ENCODE results near the gene TOP3B. TPM values are rescaled to one million over a fixed set of nuclear protein-coding genes. Genes with fewer than 3 reads are reported as not detected.

TOP3B gene
- total and polyA plus RNA-seq, 4 donors, result 6.0 to 26.9 (median 8.8) TPM

DNA sequence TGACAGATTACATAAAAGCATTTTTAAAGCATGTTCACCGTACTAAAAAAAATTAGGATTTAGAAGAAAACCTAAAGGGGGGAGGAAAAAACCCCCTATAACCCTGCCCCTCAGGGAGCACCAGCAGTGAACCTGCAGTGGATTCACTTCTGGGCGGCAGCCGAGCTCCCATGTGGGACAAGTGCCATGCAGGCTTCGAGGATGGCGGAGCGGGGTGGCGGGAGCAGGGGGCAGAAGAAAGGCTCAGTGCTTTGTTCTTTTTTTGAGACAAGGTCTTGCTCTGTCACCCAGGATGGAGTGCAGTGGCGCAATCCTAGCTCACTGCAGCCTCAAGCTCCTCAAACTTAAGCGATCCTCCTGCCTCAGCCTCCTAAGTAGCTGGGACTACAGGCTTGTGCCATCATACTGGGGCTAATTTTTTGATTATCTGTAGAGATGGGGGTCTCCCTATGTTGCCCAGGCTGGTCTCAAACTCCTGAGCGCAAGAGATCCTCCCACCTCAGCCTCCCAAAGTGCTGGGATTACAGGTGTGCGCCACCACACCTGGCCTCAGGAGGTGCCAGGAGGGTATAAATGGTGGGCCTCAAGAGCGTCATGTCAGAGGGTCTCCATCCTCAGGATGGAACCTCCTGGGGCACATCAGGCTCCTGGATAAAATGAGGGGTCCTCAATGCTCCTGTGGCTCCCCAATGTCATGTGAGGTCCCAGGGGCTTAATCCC, 64.0 kb downstream of the TOP3B start:
- H3K9me3 ChIP-seq (ENCODE audit: control insufficient read depth in 4 of 4, low read length in 3 of 4), result no peaks in the 10 kb centered on the region
- no peak overlapping the region for H3K4me3 ChIP-seq (ENCODE audit: low read depth in 1 of 3, low read length in 3 of 3)
- no peak overlapping the region for H3K27ac ChIP-seq (ENCODE audit: low read depth in 1 of 2, low read length in 2 of 2)
- DNase-seq (ENCODE audit: low spot score), result no peak
- H3K27me3 ChIP-seq (ENCODE audit: control insufficient read depth in 4 of 4, insufficient read depth in 4 of 4, low read length in 3 of 4), result no peaks in the 10 kb centered on the region
- H3K36me3 ChIP-seq (ENCODE audit: control insufficient read depth in 4 of 4, insufficient read depth in 3 of 4, low read depth in 1 of 4, low read length in 3 of 4), result peaks cover 0 to 2% (median 0%) of the 10 kb centered on the region in 4 donors
- 97% methylated on average over 12 of the region's 12 CpGs for WGBS
- TF ChIP-seq EGR1 (IDR thresholded peaks at IDR 0.05; ENCODE audit: low read depth in 2 of 2) (no peak), FOXA1 (IDR thresholded peaks at IDR 0.05) (no peak), SP1 (IDR thresholded peaks at IDR 0.05) (no peak), HNF4G (IDR thresholded peaks at IDR 0.05) (no peak), YY1 (IDR thresholded peaks at IDR 0.05) (no peak), RXRA (IDR thresholded peaks at IDR 0.05) (no peak), HNF4A (conservative IDR thresholded peaks at IDR 0.05) (no peak)
- TF ChIP-seq, protein P1, sequence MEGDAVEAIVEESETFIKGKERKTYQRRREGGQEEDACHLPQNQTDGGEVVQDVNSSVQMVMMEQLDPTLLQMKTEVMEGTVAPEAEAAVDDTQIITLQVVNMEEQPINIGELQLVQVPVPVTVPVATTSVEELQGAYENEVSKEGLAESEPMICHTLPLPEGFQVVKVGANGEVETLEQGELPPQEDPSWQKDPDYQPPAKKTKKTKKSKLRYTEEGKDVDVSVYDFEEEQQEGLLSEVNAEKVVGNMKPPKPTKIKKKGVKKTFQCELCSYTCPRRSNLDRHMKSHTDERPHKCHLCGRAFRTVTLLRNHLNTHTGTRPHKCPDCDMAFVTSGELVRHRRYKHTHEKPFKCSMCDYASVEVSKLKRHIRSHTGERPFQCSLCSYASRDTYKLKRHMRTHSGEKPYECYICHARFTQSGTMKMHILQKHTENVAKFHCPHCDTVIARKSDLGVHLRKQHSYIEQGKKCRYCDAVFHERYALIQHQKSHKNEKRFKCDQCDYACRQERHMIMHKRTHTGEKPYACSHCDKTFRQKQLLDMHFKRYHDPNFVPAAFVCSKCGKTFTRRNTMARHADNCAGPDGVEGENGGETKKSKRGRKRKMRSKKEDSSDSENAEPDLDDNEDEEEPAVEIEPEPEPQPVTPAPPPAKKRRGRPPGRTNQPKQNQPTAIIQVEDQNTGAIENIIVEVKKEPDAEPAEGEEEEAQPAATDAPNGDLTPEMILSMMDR (IDR thresholded peaks at IDR 0.05; ENCODE audit: low read depth, low read length, missing input control), result no peak
- H3K9ac ChIP-seq (ENCODE audit: low read depth in 1 of 2, low read length in 2 of 2), result no peak overlapping the region
- no peaks in the 10 kb centered on the region for H3K4me1 ChIP-seq (ENCODE audit: control insufficient read depth in 4 of 4, insufficient read depth in 4 of 4, low read length in 3 of 4)

GRCh38 chr22:21917959-21918261, 64.7 kb downstream of the TOP3B start:
- no peak overlapping the region for H3K9ac ChIP-seq (ENCODE audit: low read depth in 1 of 2, low read length in 2 of 2)
- H3K9me3 ChIP-seq (ENCODE audit: control insufficient read depth in 4 of 4, low read length in 3 of 4), result no peaks in the 10 kb centered on the region
- no peak overlapping the region for H3K27ac ChIP-seq (ENCODE audit: low read depth in 1 of 2, low read length in 2 of 2)
- TF ChIP-seq HNF4A (conservative IDR thresholded peaks at IDR 0.05) (no peak), HNF4G (IDR thresholded peaks at IDR 0.05) (no peak), JUND (IDR thresholded peaks at IDR 0.05) (no peak), NR2F2 (IDR thresholded peaks at IDR 0.05) (no peak), YY1 (IDR thresholded peaks at IDR 0.05) (no peak), SP1 (IDR thresholded peaks at IDR 0.05) (no peak), FOXA2 (IDR thresholded peaks at IDR 0.05) (no peak), RXRA (IDR thresholded peaks at IDR 0.05) (no peak), TAF1 (conservative IDR thresholded peaks at IDR 0.05) (no peak), MAX (IDR thresholded peaks at IDR 0.05) (no peak), FOXA1 (IDR thresholded peaks at IDR 0.05) (no peak), ZBTB33 (IDR thresholded peaks at IDR 0.05) (no peak), RAD21 (IDR thresholded peaks at IDR 0.05) (no peak), EGR1 (IDR thresholded peaks at IDR 0.05; ENCODE audit: low read depth in 2 of 2) (no peak)
- TF ChIP-seq, protein P2, sequence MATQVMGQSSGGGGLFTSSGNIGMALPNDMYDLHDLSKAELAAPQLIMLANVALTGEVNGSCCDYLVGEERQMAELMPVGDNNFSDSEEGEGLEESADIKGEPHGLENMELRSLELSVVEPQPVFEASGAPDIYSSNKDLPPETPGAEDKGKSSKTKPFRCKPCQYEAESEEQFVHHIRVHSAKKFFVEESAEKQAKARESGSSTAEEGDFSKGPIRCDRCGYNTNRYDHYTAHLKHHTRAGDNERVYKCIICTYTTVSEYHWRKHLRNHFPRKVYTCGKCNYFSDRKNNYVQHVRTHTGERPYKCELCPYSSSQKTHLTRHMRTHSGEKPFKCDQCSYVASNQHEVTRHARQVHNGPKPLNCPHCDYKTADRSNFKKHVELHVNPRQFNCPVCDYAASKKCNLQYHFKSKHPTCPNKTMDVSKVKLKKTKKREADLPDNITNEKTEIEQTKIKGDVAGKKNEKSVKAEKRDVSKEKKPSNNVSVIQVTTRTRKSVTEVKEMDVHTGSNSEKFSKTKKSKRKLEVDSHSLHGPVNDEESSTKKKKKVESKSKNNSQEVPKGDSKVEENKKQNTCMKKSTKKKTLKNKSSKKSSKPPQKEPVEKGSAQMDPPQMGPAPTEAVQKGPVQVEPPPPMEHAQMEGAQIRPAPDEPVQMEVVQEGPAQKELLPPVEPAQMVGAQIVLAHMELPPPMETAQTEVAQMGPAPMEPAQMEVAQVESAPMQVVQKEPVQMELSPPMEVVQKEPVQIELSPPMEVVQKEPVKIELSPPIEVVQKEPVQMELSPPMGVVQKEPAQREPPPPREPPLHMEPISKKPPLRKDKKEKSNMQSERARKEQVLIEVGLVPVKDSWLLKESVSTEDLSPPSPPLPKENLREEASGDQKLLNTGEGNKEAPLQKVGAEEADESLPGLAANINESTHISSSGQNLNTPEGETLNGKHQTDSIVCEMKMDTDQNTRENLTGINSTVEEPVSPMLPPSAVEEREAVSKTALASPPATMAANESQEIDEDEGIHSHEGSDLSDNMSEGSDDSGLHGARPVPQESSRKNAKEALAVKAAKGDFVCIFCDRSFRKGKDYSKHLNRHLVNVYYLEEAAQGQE (IDR thresholded peaks at IDR 0.05), result no peak
- TF ChIP-seq, protein P3, sequence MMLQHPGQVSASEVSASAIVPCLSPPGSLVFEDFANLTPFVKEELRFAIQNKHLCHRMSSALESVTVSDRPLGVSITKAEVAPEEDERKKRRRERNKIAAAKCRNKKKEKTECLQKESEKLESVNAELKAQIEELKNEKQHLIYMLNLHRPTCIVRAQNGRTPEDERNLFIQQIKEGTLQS (IDR thresholded peaks at IDR 0.05), result no peak
- TF ChIP-seq, protein P1 (IDR thresholded peaks at IDR 0.05; ENCODE audit: low read depth, low read length, missing input control), result no peak
- no peak for DNase-seq (ENCODE audit: low spot score)
- H3K4me3 ChIP-seq (ENCODE audit: low read depth in 1 of 3, low read length in 3 of 3), result no peak overlapping the region
- 95% methylated on average over 6 of the region's 6 CpGs for WGBS
- no peaks in the 10 kb centered on the region for H3K4me1 ChIP-seq (ENCODE audit: control insufficient read depth in 4 of 4, insufficient read depth in 4 of 4, low read length in 3 of 4)
- H3K27me3 ChIP-seq (ENCODE audit: control insufficient read depth in 4 of 4, insufficient read depth in 4 of 4, low read length in 3 of 4), result no peaks in the 10 kb centered on the region
- H3K36me3 ChIP-seq (ENCODE audit: control insufficient read depth in 4 of 4, insufficient read depth in 3 of 4, low read depth in 1 of 4, low read length in 3 of 4), result no peaks in the 10 kb centered on the region

Data from liver (tissue), 9 donors.